DMS79 (cell line): ENCODE results near the gene DNAI1.
"Not testable (repeated sequence)": the region's sequence is repeated elsewhere in the genome, so short reads cannot be mapped to it uniquely, and the experiment has no call there.

Experiments
- DNase-seq: peaks from one replicate; lab custom pipeline; 2025; lab: John Stamatoyannopoulos, UW

DNAI1 gene

DNA sequence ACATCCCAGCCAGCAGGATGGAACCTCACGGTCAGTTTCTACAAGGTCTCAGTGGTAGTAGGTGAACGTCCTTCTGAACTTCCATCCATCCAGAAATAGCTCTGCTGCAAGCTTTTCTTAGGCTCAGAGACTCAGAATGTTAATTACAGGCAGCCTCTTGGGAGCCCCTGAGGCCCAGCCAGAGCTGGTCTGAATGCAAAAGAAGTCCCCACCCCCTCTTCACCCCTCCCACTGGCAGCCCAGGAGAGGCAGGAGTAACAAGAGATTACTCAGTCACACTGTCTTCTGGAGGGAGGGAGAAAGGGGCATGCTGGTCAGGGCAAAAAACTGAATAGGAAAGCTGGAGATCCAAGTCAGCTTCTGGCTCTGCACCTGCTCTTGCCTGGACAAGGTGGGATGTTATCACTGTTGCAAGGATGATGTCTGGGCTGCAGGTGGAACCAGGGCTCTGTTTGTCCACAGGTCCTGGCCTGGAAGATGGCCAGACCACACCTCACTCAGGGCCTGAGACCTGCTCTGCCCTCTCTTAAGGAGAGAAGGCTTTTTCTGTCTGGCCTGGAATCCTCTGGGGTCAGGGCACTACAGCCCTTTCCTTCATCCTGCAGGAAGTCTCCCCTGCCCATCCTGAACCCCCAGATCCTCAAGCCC is 55.1 kb downstream of the DNAI1 start:
- DNase-seq, result peak; percentile 39

DNA sequence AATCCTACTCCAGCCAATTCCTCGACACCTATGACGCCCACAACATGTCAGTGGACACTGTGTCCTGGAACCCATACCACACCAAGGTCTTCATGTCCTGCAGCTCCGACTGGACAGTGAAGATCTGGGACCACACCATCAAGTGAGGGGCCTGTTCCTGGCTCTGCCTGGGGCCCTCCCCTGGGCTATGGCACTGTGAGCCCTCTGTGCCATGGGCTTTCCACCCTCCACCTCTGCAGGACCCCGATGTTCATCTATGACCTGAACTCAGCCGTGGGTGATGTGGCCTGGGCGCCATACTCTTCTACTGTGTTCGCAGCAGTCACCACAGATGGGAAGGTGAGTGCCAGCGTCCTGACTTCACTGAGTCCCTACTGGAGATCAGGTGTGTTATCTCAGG is 55.8 kb downstream of the DNAI1 start:
- DNase-seq, result no peak

DNA sequence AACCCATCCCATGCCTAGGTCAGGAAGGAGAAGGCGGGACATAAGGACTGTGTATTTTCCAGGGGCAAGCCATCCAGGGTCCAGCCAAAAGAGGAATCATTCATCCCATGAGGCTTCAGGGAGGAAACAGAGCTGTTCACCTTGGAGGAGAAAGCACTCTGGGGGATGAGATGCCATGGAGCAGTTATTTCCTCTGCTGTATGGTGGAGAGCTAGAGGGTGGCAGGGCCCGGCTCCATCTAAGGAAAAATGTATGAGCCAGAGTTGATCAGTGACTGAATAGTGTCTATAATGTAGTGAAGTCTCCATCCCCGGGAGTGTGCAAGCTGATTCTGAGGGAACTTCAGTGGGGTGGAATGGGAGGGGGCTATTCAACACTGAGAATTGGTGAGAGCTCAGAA is 56.2 kb downstream of the DNAI1 start:
- DNase-seq, result no peak

DNA sequence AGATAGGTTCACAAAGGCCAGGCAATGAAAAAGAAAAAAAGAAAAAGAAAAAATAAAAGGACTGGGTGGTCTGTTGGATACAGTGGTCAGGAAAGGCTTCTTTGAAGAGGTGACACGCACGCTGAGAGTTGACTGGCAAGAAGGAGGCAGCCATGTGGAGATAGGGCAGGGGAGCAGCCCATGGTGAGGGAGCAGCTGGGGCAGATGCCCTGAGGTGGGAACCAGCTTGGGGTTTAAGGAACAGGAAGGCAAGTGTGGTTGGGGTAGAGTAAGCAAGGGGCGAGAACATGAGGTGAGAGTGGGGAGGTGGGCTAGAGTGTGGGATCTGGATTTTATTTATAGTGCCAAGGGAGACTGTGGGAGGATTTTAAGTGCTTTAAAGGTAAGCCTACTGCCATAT is 57.4 kb downstream of the DNAI1 start:
- DNase-seq, result no peak

DNA sequence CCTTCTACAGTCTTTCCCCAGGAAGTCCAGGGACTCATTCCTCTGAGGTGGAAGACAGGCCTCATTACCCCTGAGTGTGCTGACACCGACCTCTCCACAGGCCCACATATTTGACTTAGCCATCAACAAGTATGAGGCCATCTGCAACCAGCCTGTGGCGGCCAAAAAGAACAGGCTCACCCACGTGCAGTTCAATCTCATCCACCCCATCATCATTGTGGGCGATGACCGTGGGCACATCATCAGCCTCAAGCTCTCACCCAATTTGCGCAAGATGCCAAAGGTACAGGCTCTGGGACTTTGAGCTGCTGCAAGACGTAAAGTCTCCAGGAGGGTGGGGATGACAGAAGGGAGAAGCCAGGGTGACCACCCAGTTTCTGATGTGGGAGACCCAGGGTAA is 58.6 kb downstream of the DNAI1 start:
- DNase-seq, result no peak

DNA sequence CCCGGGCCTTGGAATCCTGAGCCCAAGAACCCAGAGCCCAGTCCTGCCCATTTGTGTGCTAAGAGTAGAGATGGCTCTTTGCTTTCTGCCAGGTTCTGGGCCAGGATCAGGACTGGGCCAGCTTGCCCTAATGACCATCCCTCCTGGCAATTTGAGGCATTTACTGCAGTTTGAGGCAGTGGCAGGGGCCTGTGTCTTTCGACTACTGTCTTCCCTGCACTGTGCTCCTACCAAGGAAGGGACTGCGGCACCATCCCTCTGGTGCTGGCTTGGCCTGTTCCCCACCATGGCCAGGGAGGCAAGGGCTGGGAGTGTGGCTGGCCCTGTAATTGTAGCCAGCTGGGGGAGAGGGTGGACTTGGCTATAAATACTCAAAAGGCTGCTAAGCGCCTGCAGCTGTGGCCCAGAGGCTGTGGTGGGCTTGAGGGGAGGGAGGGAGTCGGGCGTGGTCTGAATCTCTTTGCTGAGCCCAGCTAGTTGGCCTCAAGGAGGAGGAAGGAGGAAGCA is 59.6 kb downstream of the DNAI1 start:
- DNase-seq, result no peak

DNA sequence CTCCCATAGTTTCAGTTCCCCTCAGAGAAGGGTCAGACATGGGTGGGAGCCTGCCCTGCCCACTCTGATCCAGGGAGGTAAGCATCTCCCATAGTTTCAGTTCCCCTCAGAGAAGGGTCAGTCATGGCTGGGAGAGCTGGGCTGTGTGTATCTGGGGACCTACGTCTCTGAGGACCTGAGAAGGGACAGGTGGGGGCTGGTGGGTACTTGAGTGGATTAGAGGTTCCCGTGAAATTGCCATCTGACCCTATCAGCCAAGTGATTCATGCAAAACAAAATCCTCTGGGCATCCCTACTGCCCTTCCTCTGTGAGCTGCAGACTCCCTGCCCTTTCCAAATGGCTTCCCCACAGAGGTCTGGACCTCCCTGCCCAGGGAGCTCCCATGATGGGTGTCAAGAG is 60.3 kb downstream of the DNAI1 start:
- no peak for DNase-seq

DNA sequence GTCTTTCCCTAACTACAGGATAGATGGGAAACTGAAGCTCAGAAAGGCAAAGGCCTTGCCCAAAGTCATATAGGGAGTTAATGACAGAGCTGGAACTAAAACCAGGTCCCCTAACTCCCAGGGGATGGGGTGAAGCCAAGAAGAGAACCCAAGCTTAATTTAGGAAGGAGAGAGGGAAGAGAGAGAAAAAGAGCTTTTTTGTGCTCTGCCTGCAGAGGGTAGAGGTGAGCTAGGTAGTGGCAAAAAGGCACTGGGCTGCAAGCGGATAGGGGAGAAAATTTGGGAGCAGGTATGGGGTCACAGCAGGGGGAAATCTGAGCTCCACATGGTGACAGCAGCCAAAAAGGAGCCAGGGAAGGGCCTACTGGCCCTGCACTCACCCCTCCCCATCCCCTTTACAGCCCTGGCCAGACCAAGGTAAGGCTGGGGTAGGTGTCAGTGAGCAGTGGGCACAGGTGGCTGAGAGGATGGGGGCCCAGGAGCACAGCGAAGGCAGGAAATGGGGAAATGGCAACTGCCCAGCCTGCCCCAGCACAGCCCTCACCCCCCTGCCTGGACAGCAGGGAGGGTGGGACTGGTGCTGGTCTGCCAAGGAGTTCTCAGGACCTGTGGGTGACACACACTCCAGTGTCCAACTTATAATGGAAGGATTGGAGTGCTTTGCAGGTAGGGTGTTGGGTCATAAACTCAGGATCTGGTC is 60.9 kb downstream of the DNAI1 start:
- no peak for DNase-seq

DNA sequence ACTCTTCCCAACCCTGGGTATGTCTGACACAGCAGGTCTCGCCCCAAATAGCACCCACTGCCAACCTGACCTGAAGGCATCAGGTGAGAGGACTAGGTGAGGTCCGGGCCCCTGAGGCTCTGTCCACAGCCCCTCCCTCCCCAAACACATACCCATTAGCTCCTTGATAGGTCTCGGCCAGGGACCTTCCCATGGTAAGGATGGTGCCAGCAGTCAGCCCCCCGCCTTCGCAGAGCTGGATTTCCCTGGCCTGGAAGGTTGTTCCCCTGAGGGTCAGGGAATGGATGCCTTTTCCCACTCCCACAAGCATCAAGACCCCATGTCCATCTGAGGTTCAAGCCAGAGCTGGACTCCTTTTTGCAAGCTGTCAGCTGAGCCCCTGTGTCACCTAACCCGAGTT is 61.5 kb downstream of the DNAI1 start:
- DNase-seq, result no peak

DNA sequence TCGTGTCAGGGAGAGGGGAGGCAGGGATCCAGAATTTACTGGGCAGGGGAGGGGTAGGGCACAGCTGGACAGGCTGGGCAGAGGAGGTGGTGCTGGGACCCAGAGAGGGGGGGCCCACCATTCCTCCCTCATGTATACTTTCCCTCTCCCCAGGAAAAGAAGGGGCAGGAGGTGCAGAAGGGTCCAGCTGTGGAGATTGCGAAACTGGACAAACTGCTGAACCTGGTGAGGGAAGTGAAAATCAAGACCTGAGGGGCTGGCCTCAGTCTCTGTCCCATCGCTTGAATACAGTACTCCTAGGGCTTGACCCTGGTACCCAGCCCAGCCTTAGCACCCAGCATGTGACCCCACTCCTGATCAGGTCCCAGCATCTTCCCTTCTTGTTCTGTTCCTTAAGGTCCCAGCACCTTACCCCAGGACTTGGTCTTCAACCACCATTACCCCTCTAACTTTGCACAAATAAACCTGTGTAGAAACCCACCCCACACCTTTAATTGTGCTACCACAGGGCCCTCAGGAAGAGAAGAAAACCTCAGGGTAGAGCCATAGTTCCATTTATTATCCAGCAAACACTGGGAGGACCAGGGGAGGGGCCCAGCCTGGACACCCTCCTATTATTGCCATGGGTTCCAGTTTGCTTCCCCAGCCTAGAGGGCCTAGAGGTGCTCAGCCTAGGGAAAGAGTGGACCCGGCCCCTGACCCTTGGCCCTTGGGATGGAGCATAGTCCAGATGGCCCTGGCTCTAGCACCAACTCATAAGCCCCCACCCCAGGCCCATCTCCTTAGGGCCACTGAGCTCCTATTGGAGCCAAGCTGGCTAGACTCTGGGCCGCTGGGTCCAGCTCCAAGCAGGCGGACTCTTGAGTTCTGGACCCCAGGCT is 62.1 kb downstream of the DNAI1 start:
- DNase-seq, result no peak

DNA sequence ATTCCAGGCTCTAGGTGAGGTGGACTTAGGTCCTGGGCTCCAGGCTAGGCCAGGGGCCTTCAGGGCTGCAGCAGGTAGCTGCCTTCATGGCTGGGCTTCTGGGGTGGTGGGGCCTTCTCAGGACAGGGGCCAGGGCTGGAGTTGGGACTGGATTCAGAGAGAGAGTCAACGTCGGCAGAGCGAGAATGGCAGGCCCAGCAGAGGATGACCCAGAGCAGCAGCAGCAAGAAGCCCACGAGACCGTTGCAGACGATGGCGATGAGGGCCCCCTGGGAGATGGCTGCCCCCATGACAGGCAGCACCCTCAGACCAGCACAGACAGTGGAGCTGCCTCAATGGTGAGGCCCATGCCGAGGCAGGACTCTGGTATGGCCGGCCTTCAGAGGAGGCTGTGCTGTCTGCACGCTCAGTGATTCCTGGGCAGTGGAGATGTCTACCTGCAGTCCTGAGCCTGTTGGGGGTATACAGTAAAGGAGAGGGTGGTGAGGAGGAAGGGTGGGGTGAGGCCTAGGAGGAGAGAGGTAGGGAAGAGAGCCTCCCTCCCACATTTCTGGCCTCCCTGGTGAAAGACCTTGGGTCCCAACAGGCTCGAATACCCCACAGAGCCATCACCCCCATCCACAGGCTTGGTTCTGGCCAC is 62.9 kb downstream of the DNAI1 start:
- DNase-seq, result no peak

DNA sequence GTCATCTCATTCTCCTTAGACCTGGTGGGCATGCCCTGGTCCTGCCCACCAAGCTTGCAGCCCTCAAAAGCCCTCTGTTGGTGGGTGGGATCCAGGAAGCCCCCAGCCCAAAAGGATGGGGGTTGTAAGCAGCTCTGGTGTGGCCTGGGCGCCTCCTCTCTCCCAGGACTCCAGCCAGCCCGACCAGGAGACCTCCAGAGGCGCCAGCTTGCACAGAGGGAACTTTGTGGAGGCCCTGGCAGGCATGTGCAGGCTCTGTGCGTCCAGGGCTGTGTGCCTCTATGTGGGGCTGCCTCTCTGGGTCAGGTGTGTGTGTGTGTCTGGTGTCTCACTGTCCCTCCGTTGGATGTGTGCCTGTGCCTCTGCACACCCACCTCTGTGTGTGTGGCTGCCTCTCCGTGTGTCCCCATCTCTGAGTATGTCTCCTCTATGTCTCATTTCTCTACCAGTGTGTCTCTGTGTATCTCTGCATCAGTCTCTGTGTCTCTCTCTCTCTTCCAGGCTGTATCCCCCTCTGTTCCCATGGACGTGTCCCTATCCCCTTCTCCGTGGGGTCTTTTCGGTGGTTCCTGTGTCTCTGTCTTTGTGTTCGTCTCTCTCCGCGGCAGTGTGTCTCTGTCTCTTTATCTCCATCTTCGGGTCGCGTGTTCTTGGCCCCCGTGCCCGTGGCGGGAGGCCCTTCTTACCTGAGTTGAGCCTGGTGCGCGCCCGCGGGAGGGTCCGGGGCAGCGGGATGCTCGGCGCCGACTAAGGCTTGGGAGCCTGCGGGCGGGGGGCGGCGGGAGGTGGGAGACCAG is 63.7 kb downstream of the DNAI1 start:
- no peak for DNase-seq

DNA sequence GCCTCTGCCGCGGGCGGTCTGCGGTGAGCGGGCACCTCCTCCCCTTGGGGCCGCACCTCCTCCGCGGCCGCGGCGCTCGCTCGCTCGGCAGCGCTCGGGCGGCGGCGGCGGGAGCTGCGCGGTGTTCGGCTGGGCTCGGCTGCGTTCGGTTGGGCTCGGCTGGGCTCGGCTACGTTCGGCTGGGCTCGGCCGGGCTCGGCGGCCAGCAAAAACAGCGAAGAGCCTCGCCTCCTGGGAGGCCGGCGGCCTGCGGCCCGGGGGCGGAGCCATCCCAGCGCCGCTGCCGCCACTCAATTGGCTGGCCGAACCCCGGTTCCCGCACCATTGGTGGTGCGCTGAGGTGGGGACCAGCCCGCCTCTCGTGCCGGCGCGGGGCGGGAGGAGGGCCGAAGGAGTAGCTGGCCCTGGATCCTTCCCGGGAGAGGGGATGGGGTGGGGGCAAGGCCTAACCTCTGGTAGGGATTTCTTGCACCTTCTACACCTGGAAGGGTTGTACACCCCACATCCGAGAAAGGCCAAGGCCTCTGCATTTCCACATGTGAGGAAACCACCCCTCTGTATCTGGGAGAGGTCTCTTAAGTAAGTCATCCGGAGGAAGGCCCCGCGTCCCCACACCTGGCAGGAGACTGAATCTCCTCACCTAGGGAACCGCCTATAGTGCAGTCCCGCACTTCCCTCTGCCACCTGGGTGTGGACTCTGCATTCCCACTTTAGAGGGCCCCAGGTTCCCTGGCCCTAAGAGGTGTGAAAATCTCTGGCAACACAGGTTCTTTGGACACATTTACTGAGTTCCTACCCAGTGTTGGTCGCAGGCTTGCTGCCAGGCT is 64.6 kb downstream of the DNAI1 start, which contains the start of gene ENHO:
Gene ENHO, minus strand, starts transcription at position 20 of the 827 bp plus-strand sequence. CDS start 1,295 bp downstream, outside the sequence.
- peak; percentile 79 for DNase-seq

DNA sequence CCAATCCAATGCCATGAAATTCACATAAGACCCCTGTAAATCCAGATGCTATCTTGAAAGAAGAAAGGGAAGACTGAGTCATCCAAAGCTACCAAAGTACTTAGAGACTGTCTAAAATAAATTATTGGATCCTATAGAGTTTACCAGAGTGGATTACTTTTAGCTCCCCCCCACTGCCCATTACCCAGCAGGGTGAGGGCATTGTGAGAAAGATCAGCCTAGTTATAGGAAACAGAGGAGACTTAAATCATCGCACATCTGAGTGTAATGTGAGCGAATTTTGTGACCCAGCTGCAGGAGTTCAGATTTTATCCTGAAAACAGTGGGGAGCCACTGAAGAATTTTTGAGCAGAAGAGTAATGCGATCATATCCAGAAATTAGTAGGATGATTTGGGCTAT is 65.7 kb downstream of the DNAI1 start:
- DNase-seq, result no peak

DNA sequence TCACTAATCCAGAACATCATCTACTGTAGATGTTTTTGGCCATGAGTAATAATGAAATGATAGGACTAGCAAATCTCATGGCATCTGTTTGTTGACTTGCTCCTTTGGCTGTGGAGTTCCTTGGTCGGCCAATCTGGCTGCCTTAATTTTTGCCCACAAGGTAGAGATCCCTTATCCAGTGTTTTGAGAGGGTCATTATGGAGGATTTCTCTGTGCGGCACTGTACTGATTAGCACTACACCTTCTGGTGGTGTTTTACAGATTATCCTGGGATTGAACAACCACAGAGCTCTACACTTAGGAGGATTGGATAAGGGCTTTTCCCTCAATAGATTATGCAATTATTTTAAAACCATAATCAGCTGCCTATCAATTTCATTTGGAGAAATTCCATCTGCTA is 67.4 kb downstream of the DNAI1 start:
- no peak for DNase-seq

DNA sequence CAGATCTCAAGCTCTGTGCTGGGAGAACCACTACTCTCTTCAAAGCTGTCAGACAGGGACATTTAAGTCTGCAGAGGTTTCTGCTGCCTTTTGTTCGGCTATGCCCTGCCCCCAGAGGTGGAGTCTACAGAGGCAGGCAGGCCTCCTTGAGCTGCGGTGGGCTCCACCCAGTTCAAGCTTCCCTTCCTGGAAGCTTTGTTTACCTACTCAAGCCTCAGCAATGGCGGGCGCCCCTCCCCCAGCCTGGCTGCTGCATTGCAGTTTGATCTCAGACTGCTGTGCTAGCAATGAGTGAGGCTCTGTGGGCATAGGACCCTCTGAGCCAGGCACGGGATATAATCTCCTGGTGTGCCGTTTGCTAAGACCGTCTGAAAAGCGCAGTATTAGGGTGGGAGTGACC is 73.4 kb downstream of the DNAI1 start:
- not testable (repeated sequence) for DNase-seq

DNA sequence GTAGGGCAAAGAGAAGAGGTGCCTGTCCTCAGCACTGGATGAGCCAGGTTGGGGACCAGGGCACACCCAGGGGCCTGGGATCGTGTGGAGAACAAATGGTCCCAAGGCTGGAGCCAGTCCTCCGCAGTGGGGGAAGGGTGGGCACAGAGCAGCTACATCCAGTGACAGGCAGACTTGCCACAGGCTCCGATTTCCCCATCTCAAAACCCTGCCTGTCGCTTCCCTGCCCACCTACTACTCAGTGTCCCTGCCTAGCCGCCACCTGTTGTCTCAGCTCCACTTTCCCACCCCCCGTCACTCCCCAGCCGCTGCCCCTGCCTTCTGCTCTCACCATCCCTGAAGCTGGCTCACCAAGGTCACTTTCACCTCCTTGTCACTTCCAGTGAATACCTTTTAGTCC is 78.1 kb downstream of the DNAI1 start:
- DNase-seq, result no peak

DNA sequence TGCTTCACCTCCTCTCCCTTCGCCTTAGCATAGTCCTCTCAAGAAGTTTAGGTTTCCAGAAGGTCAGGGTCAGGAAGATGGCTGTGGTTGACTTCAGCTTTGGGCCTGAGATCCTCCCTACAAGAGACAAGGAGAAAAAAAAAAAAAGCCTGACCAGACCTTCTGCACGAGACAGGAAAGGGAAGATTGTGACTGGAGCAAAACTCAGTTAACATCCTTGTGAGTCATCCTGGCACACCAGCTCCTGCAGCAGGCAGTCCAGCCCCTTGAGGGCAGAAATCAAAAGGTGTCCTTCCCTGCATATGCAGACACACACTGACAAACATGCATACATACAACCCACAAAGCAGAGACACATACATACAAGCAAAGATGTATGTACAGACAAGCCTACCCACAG is 82.2 kb downstream of the DNAI1 start:
- no peak for DNase-seq

DNA sequence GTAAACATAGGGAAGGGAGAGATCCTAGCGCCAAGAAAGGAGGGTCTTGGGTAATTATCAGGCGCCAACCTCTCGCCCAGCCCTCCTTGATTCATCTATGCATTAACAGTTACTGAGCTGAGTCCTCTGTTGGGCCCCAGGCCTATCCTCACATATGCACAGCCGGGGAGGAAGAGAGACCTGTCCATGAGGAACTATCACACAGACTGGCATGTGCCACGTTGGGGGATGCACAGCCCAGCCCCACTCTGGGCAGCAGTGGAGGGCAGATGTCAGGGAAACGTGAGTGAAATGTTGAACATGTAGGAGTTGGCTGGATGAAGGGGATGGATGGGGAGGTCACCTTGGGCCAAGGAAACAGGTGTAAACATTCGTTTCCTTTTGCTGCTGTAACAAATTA is 82.9 kb downstream of the DNAI1 start:
- no peak for DNase-seq

DNA sequence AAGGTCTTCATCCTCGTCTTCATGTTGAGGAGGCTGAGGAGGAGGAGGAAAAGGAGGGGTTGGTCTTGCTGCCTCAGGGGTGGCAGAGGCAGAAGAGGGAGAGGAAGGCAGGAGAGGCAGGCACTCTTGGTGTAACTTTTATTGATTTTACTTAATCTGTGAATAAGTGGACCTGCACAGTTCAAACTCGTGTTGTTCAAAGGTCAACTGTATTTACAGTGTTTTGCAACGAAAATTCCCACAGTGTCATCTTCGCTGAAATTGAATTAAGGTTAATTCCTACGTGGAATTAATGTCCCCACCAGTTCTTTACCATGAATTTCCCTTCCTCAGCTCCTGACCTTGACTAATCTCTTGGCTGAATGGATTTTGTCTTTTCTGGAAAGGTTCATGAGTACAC is 85.4 kb downstream of the DNAI1 start:
- DNase-seq, result no peak
